Endodermal cell (in vitro differentiated cells): ENCODE measurements around the gene HS3ST3B1. TPM values are rescaled to one million over a fixed set of nuclear protein-coding genes. Genes with fewer than 3 reads are reported as not detected.

Source experiments
- DNase-seq: peaks from one replicate; pipeline ENCODE4 v3.0.0-alpha.2; 2017
- H3K27ac ChIP-seq: 2 replicates; pipeline ENCODE4 v1.5.1; 2013; ENCODE audit warnings: mild to moderate bottlenecking, low read depth, low read length, moderate library complexity
- H3K27me3 ChIP-seq: 2 replicates; pipeline ENCODE4 v1.6.1; 2013; ENCODE audit warnings: mild to moderate bottlenecking, low read length, moderate library complexity; ENCODE audit not compliant: insufficient read depth, control insufficient read depth, poor library complexity, severe bottlenecking
- H3K36me3 ChIP-seq: 2 replicates; pipeline ENCODE4 v1.7.0; 2013; ENCODE audit warnings: mild to moderate bottlenecking, low read length, moderate library complexity; ENCODE audit not compliant: control insufficient read depth, insufficient read depth
- H3K4me1 ChIP-seq: one replicate; pipeline ENCODE4 v1.7.0; 2013; ENCODE audit warnings: low read length; ENCODE audit not compliant: control insufficient read depth, insufficient read depth
- H3K4me3 ChIP-seq: 2 replicates; pipeline ENCODE4 v1.5.1; 2013; ENCODE audit warnings: mild to moderate bottlenecking, low read length, moderate library complexity
- H3K9ac ChIP-seq: 2 replicates; pipeline ENCODE4 v1.6.1; 2013; ENCODE audit warnings: mild to moderate bottlenecking, low read length, moderate library complexity; ENCODE audit not compliant: poor library complexity, severe bottlenecking; ENCODE audit errors: extremely low read depth
- H3K9me3 ChIP-seq: 2 replicates; pipeline ENCODE4 v1.6.1; 2013; ENCODE audit warnings: mild to moderate bottlenecking, low read length, moderate library complexity; ENCODE audit not compliant: control insufficient read depth
- H3K27ac Mint-ChIP-seq: 2 replicates; pipeline ENCODE4 v1.8.0; 2020; ENCODE audit warnings: mixed read lengths
- H3K27me3 Mint-ChIP-seq: 2 replicates; pipeline ENCODE4 v1.8.0; 2021; ENCODE audit warnings: mild to moderate bottlenecking, mixed read lengths; ENCODE audit not compliant: insufficient read depth
- H3K36me3 Mint-ChIP-seq: 2 replicates; pipeline ENCODE4 v1.8.0; 2020; ENCODE audit warnings: low read depth, mixed read lengths
- H3K4me1 Mint-ChIP-seq: 2 replicates; pipeline ENCODE4 v1.8.0; 2020; ENCODE audit warnings: mixed read lengths
- H3K4me3 Mint-ChIP-seq: 2 replicates; pipeline ENCODE4 v1.8.0; 2020; ENCODE audit warnings: mild to moderate bottlenecking, moderate library complexity, mixed read lengths
- H3K9me3 Mint-ChIP-seq: 2 replicates; pipeline ENCODE4 v1.8.0; 2020; ENCODE audit warnings: mild to moderate bottlenecking, mixed read lengths
- WGBS, 2 experiments: methylation state at CpG; one replicate each; pipeline versions ENCODE4 v1.1.5 to v1.1.7; 2013; ENCODE audit warnings: missing lambda C conversion rate in 2 of 2, mixed read lengths in 1 of 2; ENCODE audit not compliant: insufficient coverage in 1 of 2, insufficient read length in 1 of 2; 5-methylcytosine and 5-hydroxymethylcytosine counted together
- long read RNA-seq, 4 experiments: library from polyadenylated mRNA in 2 of 4; library from RNA in 1 of 4; library from capped mRNA in 1 of 4; stranded (forward) in 3 of 4; unstranded in 1 of 4; transcript quantifications; one replicate each; pipeline ENCODE4 v2.0.0, GENCODE V29; 2020 to 2021; ENCODE audit warnings: inconsistent platforms in 1 of 4
- polyA plus RNA-seq, 2 experiments: library from polyadenylated mRNA; stranded (reverse); fragments of 50-300 nt; gene quantifications; one replicate each; pipeline ENCODE4 v1.2.3, GENCODE V29; 2013
- total RNA-seq, 2 donors: library from RNA; stranded (reverse); fragmentation: NEBNext Ultra II Directional in 1 of 2; extraction: Animal tissue kit (Norgen Biotek cat#: 25700) in 1 of 2; gene quantifications; 2 replicates in 1 of 2; 3 replicates in 1 of 2; pipeline ENCODE4 v1.2.1, GENCODE V29; 2021
- TF ChIP-seq, protein P1 (sequence below): fragments of 200-600 bp; sonication (generic); conservative IDR thresholded peaks from 2 replicates; pipeline ENCODE4 v1.5.0; 2021; ENCODE audit warnings: antibody characterized with exemption, mild to moderate bottlenecking

The HS3ST3B1 gene
- total RNA-seq, result 1 to 10 TPM; 5.6 to 6.9 TPM
- polyA plus RNA-seq (2013, experiment 1 of 2), result 8.7 TPM
- polyA plus RNA-seq (2013, experiment 2 of 2), result 7.3 TPM
- long read RNA-seq, experiment 1, full-length matches to known transcripts, result 2 of 7 reads
- long read RNA-seq, experiment 1, partial matches to known transcripts, result 0 of 7 reads
- long read RNA-seq, experiment 1, other reads (novel, unspliced or antisense), result 5 of 7 reads
- long read RNA-seq, experiment 2, partial matches to known transcripts, result 0 of 1 reads
- long read RNA-seq, experiment 2, other reads (novel, unspliced or antisense), result 1 of 1 reads
- long read RNA-seq, experiment 3, full-length matches to known transcripts, result 7 of 8 reads
- long read RNA-seq, experiment 3, partial matches to known transcripts, result 0 of 8 reads
- long read RNA-seq, experiment 3, other reads (novel, unspliced or antisense), result 1 of 8 reads
- long read RNA-seq, experiment 4, result 0 reads

GRCh38 chr17:14300575-14301278 lies at the start of gene HS3ST3B1:
HS3ST3B1 (plus strand) TSS chr17:14301081; CDS start chr17:14301519, 438 bp downstream.
- TF ChIP-seq, protein P1, sequence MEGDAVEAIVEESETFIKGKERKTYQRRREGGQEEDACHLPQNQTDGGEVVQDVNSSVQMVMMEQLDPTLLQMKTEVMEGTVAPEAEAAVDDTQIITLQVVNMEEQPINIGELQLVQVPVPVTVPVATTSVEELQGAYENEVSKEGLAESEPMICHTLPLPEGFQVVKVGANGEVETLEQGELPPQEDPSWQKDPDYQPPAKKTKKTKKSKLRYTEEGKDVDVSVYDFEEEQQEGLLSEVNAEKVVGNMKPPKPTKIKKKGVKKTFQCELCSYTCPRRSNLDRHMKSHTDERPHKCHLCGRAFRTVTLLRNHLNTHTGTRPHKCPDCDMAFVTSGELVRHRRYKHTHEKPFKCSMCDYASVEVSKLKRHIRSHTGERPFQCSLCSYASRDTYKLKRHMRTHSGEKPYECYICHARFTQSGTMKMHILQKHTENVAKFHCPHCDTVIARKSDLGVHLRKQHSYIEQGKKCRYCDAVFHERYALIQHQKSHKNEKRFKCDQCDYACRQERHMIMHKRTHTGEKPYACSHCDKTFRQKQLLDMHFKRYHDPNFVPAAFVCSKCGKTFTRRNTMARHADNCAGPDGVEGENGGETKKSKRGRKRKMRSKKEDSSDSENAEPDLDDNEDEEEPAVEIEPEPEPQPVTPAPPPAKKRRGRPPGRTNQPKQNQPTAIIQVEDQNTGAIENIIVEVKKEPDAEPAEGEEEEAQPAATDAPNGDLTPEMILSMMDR, result no peak
- peak; percentile 100 for DNase-seq
- peaks cover 84% of the 10 kb centered on the region for H3K27me3 Mint-ChIP-seq
- H3K4me3 ChIP-seq, result peak within 1 kb of the TSS; percentile 92
- no peaks in the 10 kb centered on the region for H3K9me3 ChIP-seq
- WGBS, 2 experiments, result 0% methylated on average over 5 to 49 of the region's 49 CpGs
- H3K36me3 Mint-ChIP-seq, result no peaks in the 10 kb centered on the region
- no peaks in the 10 kb centered on the region for H3K9me3 Mint-ChIP-seq
- peaks cover 46% of the 10 kb centered on the region for H3K4me1 Mint-ChIP-seq
- H3K27ac ChIP-seq, result peak within 1 kb of the TSS; percentile 43
- H3K27ac Mint-ChIP-seq, result peak within 1 kb of the TSS; percentile 81
- peak within 1 kb of the TSS; percentile 47 for H3K9ac ChIP-seq
- H3K4me1 ChIP-seq, result no peaks in the 10 kb centered on the region
- H3K4me3 Mint-ChIP-seq, result peak within 1 kb of the TSS; percentile 65
- H3K36me3 ChIP-seq, result no peaks in the 10 kb centered on the region
- H3K27me3 ChIP-seq, result peaks cover 66% of the 10 kb centered on the region

DNA sequence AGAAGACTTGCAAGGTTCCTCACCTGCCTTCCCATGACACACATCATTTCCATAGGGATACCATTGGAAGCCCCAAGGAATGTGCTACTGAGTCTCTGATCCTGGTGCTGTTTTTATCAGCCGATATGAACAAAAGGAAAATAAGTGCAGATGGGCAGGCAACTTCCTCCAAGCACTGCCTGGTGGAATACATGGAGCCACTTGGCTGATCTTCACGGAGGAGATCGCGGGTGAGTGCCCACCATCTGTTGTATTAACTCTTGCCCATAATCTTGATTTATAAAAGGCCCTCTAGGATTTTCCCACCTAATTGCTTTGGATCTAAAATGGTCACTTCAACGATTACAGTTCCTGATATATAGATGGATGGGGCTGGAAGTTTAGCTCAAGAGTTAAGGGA lies 39.5 kb upstream of the HS3ST3B1 start:
- whole genome bisulfite sequencing, 2 experiments, result 90 to 100% methylated on average over 5 of the region's 5 CpGs
- no peak for DNase-seq
- no peaks in the 10 kb centered on the region for H3K36me3 ChIP-seq
- H3K4me3 ChIP-seq, result no peak overlapping the region
- H3K27ac ChIP-seq, result no peak overlapping the region
- TF ChIP-seq, protein P1, result no peak
- H3K36me3 Mint-ChIP-seq, result no peaks in the 10 kb centered on the region
- H3K4me1 Mint-ChIP-seq, result no peaks in the 10 kb centered on the region
- no peaks in the 10 kb centered on the region for H3K9me3 ChIP-seq
- no peak overlapping the region for H3K27ac Mint-ChIP-seq
- H3K27me3 Mint-ChIP-seq, result no peaks in the 10 kb centered on the region
- H3K4me3 Mint-ChIP-seq, result no peak overlapping the region
- no peaks in the 10 kb centered on the region for H3K4me1 ChIP-seq
- H3K27me3 ChIP-seq, result no peaks in the 10 kb centered on the region
- H3K9me3 Mint-ChIP-seq, result peaks cover 8% of the 10 kb centered on the region
- H3K9ac ChIP-seq, result no peak overlapping the region

- Mint-ChIP-seq H3K9me3 (no peaks in the 10 kb centered on the region), H3K36me3 (no peaks in the 10 kb centered on the region), H3K4me1 (peaks cover 8% of the 10 kb centered on the region), H3K4me3 (no peak overlapping the region), H3K27me3 (peaks cover 3% of the 10 kb centered on the region), H3K27ac (no peak overlapping the region)
- no peak overlapping the region for H3K4me3 ChIP-seq
- no peaks in the 10 kb centered on the region for H3K36me3 ChIP-seq
- H3K27me3 ChIP-seq, result no peaks in the 10 kb centered on the region
- H3K9ac ChIP-seq, result no peak overlapping the region
- peak; percentile 68 for DNase-seq
- WGBS, 2 experiments, result 81 to 100% methylated on average over 1 to 2 of the region's 2 CpGs
- no peak overlapping the region for H3K27ac ChIP-seq
- TF ChIP-seq, protein P1, result peak; percentile 55
- H3K4me1 ChIP-seq, result no peaks in the 10 kb centered on the region
- H3K9me3 ChIP-seq, result no peaks in the 10 kb centered on the region
These were observed 32.6 kb upstream of the HS3ST3B1 start for GRCh38 chr17:14268264-14268663.
